ENCODE measurements around the gene GRM3.

DNA sequence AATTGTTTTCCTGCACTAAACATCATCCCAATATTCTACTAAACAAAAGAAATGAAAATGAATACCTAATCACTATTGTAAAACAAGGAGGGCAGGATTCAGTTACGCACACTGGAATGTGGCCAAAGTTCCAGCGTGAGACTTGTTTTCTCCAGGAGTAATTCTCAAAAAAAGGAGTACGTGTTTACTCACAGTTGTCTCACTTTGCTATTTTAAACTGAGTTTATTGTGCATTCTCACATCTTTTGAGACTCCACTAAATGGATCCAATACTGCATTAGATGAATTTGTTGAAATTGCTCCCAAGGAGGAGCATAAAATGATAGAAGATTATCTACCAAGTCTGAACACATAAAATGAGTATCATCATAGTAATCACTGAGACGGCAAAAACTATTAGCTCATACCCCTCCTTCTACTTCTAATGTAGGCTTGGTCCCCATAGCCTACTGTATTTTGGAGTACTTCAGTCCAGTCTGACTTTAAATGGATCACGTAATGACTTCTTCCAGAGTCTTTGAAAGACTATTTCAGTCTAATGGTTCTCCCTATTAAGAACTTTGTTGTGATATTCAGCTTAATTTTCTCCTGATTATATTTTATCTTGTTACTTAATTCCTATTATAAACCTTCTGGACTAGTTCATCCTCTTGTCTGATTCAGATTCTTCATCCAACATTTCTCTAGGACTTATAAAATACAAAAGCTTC is 3.8 kb downstream of the GRM3 start:
- TF ChIP-seq POLR2A (IDR thresholded peaks at IDR 0.05; ENCODE audit: extremely low read depth, insufficient read length), result no peak
- TF ChIP-seq, protein P1, sequence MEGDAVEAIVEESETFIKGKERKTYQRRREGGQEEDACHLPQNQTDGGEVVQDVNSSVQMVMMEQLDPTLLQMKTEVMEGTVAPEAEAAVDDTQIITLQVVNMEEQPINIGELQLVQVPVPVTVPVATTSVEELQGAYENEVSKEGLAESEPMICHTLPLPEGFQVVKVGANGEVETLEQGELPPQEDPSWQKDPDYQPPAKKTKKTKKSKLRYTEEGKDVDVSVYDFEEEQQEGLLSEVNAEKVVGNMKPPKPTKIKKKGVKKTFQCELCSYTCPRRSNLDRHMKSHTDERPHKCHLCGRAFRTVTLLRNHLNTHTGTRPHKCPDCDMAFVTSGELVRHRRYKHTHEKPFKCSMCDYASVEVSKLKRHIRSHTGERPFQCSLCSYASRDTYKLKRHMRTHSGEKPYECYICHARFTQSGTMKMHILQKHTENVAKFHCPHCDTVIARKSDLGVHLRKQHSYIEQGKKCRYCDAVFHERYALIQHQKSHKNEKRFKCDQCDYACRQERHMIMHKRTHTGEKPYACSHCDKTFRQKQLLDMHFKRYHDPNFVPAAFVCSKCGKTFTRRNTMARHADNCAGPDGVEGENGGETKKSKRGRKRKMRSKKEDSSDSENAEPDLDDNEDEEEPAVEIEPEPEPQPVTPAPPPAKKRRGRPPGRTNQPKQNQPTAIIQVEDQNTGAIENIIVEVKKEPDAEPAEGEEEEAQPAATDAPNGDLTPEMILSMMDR (IDR thresholded peaks at IDR 0.05; ENCODE audit: low read depth, low read length), result no peak
